CD4-positive, alpha-beta T cell treated with Interleukin-6 at 100 ng/mL for 8 hours (primary cell): Measurements from ENCODE around the gene TNS2.
"Not testable (repeated sequence)": the region's sequence is repeated elsewhere in the genome, so short reads cannot be mapped to it uniquely, and the experiment has no call there.

ENCODE experiments used
- DNase-seq: peaks from one replicate; pipeline ENCODE4 v3.0.0-alpha.2; 2020; ENCODE audit warnings: mixed read lengths, low spot score

The TNS2 gene

DNA sequence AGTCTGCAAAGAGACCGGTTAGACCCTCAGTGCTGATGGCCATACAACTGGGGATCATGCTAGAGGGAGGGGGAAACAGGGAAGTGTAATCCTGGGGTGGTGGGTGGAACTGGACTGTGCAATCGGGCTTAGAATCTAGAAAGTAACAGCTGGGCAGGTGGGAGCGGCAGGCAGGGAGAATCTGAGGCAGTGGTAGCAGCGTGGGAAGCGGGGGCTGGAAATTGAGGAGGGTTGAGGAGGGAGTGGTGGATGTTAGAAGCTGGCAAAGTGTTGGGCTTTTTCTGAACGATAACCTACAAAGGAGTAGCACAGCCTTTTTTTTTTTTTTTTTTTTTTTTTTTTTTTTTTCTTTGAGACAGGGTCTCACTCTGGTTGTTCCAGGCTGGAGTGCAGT, 44.5 kb downstream of the TNS2 start:
- no peak for DNase-seq

DNA sequence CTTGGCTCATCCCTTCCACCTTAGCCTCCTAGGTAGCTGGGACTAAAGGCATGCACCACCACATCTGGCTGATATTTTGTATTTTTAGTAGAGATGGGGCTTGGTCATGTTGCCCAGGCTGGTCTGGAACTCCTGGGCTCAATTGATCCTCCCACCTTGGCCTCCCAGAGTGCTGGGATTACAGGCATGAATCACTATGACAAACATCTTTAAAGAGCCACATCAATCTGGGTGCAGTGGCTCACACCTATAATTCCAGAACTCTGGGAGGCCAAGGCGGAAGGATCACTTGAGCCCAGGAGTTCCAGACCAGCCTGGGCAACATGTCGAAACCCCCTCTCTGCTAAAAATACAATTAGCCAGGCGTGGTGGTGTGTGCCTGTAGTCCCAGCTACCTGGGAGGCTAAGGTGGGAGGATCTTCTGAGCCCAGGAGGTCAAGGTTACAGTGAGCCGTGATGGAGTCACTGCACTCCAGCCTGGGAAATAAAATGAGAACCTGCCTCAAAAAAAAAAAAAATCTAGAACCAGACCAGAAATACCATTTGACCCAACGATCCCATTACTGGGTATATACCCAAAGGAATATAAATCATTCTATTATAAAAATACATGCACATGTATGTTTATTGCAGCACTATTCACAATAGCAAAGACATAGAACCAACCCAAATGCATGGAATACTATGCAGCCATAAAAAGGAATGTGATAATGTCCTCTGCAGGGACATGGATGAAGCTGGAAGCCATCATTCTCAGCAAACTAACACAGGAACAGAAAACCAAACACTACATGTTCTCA, 45.1 kb downstream of the TNS2 start:
- not testable (repeated sequence) for DNase-seq

DNA sequence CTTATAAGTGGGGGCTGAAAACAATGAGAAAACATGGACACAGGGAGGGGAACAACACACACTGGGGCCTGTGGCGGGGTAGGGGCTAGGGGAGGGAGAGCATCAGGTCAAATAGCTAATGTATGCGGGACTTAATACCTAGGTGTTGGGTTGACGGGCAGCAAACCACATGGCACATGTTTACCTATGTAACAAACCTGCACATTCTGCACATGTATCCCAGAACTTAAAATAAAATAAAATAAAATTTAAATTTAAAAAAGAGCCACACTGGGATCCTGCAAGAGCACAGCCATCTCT, 45.7 kb downstream of the TNS2 start:
- DNase-seq = not testable (repeated sequence)

DNA sequence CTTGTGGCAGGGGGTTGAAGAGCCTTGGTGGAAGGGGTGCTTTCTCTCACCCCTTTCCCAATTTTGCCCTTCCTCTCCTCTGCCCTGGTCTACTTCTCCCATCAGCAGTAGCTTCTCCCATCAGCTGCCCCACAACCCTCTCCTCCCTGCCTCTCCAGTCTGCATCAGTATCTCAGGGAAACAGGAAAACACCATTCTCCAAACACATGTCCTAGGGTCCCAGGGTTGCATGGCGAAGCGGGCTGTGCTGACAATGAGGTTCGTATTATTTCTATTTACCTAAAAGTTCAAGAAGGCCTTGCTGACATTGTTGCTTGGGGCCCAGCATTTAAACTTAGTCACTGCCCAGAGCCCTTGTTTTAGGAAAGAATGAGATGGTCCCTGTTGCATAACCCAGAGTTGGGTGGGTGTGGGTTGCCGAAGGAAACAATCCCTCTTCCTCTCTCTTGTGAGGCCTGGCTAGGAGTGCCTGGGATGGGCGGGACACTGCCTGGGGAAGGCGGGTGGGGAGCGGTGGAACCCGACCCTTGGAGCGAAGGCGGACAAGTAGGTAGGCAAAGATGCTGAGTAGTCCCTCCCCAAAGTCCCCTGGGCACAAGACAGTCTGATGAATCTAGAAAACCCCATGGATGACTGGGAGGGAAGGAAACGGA, 46.4 kb downstream of the TNS2 start:
- DNase-seq = no peak

DNA sequence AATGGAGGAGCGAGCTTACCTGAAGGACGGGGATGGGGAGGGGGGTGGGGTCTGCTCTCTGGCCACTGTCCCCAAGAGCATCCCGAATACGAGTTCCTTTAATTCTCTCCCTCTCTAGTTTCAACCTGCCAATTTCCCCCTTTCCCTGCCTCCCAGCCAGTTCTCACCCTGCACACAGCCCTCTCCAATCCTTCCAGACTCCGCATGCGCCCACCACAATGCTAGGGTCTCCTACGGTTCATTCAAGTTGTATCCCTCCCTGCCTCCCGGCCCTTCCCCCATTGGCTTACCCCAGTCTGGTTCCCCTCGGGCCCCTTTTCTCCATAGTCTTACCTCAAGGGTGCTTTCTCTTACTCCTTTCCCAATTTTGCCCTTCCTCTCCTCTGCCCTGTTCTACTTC, 46.9 kb downstream of the TNS2 start:
- no peak for DNase-seq

DNA sequence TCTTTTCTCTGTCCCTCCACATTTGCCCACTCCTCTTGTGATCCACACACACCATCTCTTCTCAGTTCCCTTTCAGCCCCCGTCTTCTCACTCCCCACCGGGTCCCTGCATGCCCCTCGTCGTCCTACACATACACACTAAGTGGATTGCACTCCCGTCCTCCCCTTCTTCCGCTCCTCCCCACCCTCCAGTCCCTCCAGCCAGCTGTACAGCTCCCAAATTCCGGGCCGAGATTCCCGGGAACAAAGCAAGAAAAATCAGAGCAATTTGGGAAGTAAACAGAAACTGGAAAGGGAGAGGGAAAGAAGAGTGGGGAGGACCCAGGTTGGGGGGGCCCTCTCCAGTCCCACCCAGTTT, 47.3 kb downstream of the TNS2 start:
- DNase-seq = no peak

DNA sequence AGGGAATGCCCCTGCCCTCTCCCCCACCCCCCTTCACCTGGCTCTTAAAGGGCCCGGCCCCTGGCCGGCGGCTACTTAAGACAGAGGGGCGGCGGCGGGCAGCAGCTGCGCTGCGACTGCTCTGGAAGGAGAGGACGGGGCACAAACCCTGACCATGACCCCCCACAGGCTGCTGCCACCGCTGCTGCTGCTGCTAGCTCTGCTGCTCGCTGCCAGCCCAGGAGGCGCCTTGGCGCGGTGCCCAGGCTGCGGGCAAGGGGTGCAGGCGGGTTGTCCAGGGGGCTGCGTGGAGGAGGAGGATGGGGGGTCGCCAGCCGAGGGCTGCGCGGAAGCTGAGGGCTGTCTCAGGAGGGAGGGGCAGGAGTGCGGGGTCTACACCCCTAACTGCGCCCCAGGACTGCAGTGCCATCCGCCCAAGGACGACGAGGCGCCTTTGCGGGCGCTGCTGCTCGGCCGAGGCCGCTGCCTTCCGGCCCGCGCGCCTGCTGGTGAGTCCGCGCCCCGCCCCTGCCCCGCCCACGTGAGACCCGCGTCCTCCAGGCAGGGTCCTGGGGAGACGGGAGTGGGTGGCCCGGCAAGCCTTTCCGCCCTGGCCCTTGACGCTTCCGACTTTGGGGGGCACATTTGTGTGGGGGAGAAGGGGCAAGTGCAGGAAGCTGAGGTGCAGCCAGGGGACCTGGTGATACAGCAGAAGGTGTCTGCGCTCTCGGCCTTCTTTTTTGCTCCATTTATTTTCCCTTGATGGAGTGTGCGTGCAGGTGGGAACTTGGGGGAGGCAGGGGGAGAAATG, 47.9 kb downstream of the TNS2 start, which contains the start of gene IGFBP6:
TSS of gene IGFBP6 (plus strand) at position 104 of the 790 bp plus-strand sequence. CDS start at position 155, 51 bp downstream.
- DNase-seq = peak; percentile 37

DNA sequence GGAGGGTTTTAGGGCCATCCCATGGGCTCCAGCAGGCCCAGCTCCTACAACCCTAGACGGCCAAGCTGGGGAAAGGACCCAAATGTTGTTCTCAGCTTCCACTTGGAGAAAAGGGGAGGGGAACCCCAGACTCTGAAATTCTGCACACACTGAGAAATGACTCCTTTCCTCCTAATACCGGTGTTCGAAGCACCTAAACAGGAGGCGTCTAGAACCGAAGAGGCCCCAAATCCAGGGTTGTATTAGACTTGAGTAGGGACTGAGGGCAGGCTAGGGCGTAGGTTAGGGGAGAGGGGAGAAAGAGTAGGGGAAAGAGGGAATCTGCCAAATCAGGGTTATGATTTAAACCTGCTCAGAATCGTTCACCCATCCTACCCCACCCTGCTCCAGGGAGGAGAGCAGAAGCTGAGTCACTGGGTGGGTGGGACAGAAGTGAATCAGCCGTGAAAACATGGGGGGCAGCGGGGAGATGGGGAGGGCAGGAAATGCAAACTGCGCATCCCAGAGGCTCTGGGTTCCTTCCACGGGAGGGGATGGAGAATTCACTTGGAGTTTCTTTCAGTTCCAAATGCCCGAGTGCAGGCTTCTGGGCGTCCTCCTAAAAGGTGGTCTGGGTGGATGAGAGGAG, 48.6 kb downstream of the TNS2 start:
- no peak for DNase-seq

DNA sequence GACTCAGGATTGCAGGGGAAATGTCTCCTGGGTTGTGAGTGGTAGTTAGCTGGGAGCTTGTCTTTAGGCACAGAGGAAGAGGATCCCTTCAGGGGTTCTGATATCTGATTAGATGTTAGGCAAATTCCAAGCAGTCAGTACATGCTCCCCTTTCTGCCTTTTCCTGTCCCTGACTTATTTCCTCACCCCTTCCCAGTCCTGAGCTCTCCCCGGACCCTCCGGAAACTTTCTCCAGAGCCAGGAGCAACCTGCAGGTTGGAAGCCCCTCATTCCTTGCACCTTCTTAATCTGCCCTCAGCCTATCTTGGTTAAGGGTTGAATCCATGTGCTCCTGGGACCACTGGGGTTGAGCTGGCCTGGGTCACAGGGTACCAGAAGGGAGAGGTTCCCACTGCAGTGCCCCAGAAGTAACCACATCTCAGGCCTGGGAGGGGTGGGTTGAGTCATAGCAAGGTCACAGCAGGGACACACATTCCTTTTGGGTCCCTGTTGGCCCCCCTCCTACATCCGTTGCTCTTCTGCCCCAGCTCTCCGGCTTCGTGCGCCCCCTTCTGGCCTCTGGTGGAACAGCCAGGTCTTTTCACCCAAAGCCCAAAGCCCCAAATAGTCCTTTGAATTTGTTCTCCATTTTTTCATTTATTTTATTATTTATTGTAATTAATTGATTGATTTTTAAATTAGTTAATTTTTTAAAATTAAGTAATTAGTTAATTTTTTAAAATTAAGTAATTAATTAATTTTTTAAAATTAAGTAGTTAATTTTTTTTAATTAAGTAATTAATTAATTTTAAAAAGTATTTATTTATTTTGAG, 49.4 kb downstream of the TNS2 start:
- DNase-seq = peak; percentile 84

DNA sequence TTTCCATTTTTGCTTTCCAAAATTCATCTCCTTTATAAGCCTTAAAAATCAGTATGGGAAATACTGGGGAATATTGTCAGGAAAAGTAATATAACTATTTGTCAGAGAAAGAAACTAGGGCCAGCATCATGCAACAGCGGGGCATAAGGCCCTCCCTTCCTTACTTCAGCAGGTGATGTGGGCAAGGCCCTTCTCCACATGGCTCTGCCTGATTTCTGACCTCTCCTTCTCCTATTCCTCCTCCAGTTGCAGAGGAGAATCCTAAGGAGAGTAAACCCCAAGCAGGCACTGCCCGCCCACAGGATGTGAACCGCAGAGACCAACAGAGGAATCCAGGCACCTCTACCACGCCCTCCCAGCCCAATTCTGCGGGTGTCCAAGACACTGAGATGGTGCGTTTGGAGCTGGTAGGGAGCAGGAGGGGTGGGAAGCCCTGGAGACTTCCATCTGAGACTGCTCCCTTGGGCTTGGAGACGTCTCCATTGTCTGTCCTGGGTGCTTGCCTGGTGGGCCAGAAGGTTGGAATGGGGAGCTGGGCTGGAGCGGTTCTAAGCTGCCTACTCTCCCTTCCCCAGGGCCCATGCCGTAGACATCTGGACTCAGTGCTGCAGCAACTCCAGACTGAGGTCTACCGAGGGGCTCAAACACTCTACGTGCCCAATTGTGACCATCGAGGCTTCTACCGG, 50.7 kb downstream of the TNS2 start:
- no peak for DNase-seq

DNA sequence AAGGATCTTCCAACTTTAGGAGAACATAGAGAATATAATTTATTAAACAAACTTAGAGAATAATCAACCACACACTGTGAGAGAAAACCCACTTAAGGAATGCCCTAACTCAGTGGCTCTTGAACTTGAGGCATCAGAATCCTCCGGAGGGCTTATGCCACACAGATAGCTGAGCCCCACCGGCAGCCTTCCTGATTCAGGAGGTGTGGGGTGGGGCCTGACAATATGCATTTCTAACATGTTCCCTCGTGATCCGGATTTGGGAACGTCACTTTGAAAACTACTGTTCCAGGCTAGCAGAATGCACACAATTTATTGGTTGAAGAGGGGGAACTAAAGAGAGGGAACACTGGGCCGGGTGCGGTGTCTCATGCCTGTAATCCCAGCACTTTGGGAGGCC, 51.4 kb downstream of the TNS2 start:
- DNase-seq = no peak

DNA sequence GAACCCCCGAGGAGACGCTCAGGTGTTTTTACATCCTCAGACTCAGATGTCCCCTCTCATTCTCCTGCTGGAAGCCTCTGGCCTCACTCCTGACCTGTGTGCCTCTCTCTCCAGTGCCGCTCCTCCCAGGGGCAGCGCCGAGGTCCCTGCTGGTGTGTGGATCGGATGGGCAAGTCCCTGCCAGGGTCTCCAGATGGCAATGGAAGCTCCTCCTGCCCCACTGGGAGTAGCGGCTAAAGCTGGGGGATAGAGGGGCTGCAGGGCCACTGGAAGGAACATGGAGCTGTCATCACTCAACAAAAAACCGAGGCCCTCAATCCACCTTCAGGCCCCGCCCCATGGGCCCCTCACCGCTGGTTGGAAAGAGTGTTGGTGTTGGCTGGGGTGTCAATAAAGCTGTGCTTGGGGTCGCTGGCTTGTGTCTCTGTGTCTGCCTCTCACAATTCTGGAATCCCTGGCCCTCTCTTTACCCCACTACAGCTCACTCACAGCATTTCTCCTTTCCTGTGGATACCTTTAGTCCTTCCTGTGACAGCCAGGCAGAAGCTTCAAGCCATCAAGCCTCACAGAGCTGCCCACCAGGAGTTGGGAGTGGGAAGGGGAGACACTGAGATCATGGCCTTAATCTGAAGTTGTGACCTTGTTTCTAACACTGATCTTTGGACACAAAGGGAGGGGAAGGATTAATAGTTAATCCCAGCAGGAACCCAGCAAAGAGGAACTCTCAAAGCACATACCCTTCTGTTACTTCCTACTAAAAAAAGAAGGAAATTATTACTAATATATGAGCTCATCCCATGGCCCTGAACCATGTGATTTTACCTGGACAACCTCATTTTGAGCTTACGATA, 52.3 kb downstream of the TNS2 start:
- no peak for DNase-seq

DNA sequence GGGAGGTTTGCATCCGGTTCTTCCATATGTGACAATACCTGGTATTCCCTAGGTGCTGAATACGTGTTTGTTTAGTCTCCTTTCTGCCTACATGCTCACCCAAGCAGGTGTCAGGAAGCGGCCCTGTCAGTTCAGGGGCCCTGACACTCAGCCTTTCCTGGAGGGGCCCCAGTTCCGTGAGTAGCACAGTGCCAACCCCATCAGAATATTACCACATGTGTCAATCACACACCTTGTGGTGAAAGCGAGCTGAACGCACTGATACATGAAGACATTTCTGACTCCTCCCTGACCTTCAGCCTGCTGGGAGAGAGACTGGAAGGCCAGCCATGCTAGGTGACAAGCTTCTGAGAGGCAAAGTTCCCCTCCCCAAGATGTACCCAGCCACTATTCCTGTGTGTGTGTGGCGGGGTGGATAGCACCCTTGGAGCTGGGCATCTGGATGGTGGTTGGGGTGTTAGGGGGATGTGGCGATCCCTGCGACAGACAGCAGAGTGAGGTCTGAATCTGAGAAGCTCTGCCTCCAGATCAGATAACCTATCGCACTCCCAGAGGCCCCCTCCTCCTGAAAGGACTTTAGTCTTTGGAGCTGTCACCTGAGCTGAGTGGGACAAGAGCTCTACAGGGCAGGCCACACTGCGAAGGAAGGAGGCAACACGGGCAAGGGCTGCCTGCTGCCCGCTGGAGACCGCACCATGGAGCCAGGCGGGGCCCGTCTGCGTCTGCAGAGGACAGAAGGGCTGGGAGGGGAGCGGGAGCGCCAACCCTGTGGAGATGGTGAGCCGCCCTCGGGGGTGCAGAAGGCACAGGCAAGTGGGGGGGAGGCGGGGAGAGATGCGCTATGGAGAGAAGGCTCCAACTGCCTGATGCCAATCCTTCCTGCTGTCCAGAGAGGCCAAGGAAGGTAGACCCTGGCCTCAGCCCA, 53.3 kb downstream of the TNS2 start, which contains the start of gene SOAT2:
TSS of gene SOAT2 (plus strand) at position 604 of the 925 bp plus-strand sequence. CDS start at position 696, 92 bp downstream.
- peak; percentile 58 for DNase-seq

DNA sequence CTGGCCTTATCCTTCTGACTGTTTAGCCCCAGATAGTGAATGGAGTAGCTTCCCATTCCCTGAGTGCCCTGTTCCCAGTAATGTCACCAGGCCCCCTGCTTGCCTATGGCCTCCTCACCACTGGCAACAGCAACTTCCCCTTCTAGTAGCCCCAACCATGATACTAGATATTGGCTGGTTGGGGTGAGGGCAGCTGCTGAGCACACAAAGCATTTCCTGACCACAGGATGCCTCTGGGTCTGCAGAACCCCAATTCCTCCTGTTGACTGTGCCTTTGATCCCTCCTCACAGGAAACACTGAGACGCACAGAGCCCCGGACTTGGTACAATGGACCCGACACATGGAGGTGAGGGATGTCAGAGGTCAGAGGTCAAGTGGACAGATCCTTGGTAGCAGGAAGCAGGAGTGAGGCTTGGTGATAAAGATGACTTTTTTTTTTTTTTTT, 54.0 kb downstream of the TNS2 start:
- DNase-seq = no peak

DNA sequence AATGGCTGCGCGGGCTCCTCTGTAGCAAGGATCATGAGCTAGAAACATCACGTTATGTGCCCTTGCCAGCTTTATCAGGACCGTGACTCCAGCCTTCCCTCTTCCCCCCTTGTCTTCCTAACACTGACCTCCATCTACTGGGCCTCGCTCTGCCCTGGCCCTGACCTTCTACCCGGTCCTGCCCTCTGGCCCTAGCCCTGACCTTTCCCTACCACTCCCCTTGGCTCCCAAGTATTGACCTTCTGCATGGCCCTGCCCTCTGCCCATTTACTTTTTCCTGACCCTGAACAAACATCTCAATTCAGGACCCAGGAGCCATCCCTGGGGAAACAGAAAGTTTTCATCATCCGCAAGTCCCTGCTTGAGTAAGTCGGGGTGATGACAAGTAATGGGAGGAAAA, 55.4 kb downstream of the TNS2 start:
- no peak for DNase-seq

DNA sequence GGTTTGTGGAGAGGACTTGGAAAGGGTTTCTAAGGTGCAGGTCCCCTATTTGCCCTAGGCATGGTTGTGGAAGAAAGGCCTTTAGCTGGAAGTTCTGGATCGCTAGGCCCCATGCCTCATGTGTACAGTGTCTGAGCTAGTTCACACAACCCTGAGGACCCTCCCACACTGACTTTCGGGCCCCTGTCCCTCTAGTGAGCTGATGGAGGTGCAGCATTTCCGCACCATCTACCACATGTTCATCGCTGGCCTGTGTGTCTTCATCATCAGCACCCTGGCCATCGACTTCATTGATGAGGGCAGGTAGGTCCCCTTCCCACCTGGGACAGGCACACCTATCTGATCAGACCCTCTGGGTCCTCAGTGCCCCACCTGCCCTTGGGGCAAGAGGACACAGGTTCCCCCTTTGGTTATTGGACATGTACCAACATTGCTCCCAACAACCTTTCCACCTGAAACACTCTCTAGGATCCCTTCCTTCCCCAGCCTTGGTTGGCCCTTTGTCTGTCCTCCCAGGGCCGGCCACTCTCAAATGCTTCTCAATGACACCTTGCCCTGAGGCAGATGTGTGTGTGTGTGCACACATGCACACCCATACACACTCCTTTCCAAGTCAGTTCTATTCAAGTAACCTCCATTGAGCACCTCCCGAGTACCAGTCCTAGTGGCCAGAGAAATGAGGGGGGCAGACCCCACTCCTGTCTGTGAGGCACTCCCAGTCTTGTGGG, 56.0 kb downstream of the TNS2 start:
- no peak for DNase-seq

DNA sequence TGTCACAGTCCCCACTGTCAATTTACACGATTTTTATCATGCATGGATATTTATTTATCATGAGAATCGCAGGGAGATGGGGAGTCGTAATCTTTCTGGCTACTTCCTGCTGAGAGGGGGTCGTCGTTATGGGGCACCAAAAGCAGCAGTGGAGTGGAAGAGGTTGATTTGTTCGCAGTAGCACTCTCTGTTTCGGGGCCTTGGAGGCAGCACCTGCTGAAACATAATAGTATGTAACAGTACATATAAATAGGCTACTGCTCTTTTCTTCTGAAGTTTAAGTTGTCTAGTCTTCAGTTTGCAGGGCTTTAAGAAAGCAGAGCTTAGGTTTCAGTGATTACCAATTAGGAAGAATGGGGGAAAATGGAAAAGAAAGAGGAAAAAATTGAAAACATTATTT, 57.3 kb downstream of the TNS2 start:
- no peak for DNase-seq

DNA sequence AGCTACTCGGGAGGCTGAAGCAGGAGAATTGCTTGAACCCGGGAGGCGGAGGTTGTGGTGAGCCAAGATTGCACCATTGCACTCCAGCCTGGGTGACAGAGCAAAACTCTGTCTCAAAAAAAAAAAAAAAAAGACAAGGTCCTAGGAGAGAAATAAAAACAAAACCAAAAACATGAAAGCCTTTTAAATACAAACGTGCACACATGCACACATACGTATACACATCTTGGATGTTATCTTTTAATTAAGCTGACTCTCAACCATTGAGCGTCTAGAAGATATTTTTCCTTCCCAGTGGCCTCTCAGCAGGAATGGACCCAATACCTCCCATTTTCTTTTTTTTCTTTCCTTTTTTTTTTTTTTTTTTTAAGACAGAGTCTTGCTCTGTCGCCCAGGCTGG, 62.6 kb downstream of the TNS2 start:
- DNase-seq = not testable (repeated sequence)
